AG10803 (cell line): ENCODE results near the gene MICAL1.

Experiments used
- DNase-seq: peaks from one replicate; pipeline ENCODE4 v3.0.0; 2010; ENCODE audit warnings: low read depth
- H3K4me3 ChIP-seq: 2 replicates; pipeline ENCODE4 v1.5.1; 2011; ENCODE audit warnings: mild to moderate bottlenecking, low read length, control low read depth
- TF ChIP-seq, protein P1 (sequence below): conservative IDR thresholded peaks from 2 replicates; pipeline ENCODE4 v1.5.1; 2011; ENCODE audit warnings: mild to moderate bottlenecking, low read length, control low read depth, inconsistent platforms

The MICAL1 gene

DNA sequence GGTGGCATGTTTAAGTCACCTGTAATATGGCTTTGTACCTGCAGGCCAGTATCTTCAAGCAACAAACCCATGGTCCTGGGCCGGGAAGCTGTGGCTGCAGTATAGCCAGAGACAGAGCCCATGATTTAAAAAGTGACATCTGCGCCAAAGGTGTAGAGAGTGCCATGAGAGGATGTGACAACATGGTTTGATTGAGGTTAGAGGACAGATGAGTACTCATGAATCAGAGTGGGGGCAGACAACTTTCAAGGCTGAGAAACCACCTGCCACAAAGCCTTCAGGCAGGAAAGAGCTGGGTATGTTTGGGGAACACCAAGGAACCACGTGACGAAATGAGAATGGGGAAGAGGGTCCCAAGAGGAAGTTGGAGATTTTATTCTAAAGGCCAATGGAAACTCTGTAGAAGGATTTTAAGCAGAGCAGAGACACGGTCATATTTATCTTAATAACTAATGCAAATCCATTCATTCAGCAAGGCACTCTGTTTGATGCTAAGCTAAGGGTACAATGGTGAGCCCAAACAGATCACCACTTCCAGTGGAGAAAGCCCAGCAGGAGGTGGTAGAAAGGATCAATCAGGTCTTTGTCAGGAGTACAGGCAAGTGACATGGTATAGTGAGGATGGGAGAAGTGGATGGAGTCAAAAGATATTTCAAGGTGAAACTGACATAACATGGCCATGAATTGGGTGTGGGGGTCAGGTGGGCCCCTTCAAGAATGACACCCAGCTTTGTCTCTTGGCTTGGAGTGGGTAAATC is 3.4 kb upstream of the MICAL1 start:
- DNase-seq = no peak
- H3K4me3 ChIP-seq = no peak overlapping the region
- TF ChIP-seq, protein P1, sequence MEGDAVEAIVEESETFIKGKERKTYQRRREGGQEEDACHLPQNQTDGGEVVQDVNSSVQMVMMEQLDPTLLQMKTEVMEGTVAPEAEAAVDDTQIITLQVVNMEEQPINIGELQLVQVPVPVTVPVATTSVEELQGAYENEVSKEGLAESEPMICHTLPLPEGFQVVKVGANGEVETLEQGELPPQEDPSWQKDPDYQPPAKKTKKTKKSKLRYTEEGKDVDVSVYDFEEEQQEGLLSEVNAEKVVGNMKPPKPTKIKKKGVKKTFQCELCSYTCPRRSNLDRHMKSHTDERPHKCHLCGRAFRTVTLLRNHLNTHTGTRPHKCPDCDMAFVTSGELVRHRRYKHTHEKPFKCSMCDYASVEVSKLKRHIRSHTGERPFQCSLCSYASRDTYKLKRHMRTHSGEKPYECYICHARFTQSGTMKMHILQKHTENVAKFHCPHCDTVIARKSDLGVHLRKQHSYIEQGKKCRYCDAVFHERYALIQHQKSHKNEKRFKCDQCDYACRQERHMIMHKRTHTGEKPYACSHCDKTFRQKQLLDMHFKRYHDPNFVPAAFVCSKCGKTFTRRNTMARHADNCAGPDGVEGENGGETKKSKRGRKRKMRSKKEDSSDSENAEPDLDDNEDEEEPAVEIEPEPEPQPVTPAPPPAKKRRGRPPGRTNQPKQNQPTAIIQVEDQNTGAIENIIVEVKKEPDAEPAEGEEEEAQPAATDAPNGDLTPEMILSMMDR = no peak

DNA sequence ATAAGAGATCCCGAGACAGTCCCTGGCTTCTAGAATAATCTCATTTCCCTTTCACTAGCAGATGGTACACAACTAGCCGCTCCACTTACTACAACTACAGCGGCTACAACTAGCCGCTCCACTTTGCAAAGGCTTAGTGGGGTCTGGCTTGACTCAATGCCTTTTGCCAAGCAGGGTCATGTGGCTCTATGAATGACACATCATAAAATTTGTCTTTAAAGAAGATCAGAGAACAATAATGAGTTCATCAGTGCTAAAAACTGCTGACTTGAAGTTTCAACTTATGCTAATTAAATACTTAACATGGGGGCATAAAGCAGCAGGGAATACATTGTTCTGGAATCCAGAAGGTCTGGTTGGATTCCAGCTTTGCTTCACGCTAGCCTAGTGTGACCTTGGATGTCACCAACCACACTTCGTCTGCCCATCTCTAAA is 2.0 kb upstream of the MICAL1 start:
- TF ChIP-seq, protein P1 = no peak
- peak overlapping the region; percentile 92 for H3K4me3 ChIP-seq
- peak; percentile 32 for DNase-seq

DNA sequence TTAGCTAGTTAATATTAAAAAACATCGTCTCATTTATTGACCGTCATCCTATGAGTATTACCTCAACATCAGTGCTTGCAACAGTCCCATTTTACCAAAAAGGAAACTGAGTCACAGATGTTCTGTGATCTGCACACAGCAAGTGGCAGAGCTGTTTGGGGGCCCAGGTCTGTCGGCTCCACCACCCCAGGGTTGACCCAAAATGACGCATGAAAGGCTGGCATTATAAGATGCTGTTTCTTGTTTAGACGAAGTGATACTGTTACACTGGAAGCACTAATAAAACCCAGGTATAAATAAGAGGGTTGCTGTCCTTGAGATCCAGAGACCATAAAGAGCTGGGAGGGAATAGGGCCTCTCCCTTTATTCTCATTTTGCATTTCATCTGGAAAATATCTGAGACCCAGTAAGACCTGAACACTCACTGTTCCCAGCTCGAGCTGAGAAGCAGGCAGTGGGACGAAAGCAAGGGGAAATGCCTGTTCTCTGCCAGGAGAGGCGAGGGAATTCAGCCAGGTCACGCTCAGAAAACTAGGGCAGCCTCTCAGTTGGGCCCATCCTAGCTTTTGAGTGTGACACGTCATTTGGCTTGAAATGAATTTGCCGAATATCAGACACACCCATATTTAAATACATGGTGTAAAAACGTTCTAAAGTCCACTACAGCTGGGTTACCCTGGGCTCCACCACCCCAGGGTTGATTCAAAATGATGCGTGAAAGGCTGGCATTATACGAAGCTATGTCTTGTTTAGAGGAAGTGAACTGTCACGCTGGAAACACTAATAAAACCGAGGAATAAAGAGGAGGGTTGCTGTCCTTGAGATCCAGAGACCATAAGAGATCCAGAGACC is 1.4 kb upstream of the MICAL1 start:
- peak overlapping the region; percentile 92 for H3K4me3 ChIP-seq

DNA sequence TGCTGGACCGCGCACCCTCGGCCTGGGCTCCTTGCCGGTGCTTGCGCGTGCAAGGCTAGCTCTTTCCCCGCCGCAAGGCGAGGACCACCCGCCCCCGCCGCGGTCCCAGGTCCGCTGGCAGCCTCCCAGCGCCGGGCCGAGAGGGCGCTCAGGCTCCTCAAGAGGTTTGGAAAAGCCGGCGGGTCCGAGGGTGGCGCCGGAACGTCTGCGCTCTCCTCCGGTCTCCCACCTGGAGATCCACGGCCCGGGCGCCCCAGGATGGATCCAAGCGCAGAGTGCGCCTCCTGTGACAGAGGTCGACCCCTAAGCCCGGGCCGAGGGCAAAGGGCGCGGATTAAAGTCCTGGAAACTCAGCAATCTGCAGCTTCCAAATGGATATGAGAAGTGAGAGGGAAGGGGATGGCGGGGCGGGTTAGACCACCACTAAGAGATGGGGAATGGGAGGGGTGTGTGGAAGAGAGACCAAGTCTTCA is 575 bp upstream of the MICAL1 start:
- no peak for DNase-seq
- TF ChIP-seq, protein P1 = no peak
- H3K4me3 ChIP-seq = peak overlapping the region; percentile 92

More for the DNA sequence above, 1.4 kb upstream of the MICAL1 start:
- peak; percentile 87 for DNase-seq
- TF ChIP-seq, protein P1 = no peak; the same call in 1 of the 2 replicates

DNA sequence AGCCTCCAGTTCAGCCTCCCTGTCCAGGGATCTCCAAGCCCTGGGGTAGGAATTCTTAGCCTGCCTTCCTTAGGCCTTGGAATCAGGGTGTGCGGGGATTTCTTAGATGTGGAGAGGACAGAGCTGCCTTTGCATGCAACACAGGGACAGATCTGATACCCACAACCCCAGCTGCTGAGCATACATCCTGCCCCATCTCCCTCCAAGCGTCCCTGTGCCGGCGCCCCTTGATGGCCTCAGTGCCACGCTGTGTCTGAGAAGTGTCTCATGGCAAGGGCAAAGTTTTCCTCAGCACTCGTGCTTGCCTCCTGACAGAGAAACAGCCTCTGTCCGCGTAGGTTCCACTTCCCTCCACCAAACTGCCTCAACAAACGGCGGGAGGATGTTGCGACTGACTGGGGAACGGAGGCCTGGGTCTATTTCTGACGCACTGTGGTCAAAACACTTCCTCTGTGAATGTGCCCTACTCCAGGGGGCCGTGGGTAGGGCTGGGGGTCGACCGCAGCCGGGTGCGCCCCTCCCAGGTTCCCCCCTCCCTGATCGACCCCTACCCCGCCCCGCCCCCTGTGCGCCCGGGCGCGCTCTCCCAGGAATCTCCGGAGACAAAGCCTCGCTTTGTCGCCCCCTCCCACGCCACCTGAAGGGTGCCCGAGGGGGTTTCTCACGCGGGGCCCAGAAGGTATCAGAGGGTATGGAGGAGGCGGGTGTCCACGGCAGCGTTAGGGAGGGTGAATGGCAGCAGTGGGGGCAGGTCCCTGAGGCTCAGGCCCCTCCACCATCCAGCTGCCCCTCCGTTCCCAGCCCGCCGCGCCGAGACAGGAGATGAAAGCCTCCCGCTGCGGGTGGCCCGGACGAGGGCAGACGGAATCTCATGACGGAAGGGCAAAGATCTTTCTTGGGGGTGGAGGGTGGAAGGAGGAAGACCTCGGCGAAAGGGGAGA is 806 bp downstream of the MICAL1 start:
- TF ChIP-seq, protein P1 = no peak
- no peak for DNase-seq
- H3K4me3 ChIP-seq = peak overlapping the region; percentile 92

DNA sequence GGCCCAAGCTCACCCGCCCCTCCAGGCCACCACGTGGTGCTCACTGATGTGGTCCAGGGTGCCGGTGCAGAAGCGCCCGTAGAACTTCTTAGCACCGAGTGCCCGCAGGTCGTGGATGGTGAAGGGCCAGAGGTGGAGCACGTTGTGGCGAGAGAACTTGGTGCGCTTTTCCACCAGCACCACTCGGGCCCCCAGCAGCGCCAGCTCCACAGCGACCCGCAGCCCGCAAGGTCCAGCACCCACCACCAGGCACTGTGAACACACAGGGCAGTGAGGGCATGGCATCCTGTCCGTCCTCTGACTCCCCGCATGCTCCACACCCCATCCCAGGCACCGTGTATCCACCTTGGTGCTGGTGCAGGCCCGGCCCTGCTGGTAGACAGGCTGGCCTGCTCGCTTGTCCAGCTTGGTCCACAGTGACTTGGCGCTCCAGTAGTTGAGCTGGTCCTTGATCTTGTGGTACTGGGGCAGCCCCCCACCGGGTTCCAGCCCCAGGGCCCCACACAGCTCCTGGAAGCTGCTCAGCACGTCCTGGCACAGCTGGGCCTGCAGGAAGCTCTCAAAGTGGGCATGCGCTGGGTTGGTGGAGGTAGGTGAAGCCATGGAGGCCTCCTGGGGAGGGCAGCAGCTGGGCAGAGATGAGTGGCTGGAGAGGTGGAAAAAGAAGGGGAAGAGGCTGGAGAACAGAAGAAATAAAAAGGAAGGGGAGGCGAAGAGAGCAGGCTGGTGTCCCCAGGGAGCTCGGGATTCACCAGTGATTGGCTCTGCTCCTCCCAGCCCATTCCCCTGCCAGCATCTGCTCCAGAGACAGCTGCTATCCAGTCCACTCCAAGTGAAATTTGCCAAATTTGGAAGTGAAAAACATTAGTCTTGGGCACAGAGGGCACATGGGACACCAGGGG is 1.7 kb downstream of the MICAL1 start:
- TF ChIP-seq, protein P1 = no peak
- peak overlapping the region; percentile 92 for H3K4me3 ChIP-seq
- DNase-seq = peak; percentile 66
